NCI-H1105 (cell line): ENCODE measurements around the gene PSMF1.

Source experiments
- DNase-seq: peaks from one replicate; lab custom pipeline; 2025; lab: John Stamatoyannopoulos, UW

PSMF1 gene

GRCh38 chr20:1190847-1191246, 72.4 kb downstream of the PSMF1 start:
- no peak for DNase-seq

GRCh38 chr20:1191299-1191698, 72.9 kb downstream of the PSMF1 start:
- no peak for DNase-seq

DNA sequence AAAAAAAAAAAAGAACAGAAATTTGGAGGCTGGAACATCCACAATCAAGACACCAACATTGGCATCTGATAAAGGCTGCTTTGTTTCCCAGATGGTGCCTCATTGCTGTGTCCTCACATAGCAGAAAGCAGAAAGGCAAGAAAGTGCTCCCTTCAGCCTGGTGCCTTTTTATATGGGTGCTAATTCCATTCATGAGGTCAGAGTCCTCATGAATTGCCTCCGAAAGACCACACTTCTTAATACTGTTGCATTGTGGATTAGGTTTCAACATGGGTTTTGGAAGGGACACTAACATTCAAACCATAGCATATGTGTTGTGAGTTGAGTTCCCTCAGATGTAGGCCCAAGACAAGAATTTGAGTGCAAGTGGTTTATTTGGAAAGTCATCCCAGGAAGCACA, 76.8 kb downstream of the PSMF1 start:
- no peak for DNase-seq

- DNase-seq: no peak
These were observed 78.2 kb downstream of the PSMF1 start for GRCh38 chr20:1196634-1197033.

- no peak for DNase-seq
These were observed 79.4 kb downstream of the PSMF1 start for GRCh38 chr20:1197801-1198200.

DNA sequence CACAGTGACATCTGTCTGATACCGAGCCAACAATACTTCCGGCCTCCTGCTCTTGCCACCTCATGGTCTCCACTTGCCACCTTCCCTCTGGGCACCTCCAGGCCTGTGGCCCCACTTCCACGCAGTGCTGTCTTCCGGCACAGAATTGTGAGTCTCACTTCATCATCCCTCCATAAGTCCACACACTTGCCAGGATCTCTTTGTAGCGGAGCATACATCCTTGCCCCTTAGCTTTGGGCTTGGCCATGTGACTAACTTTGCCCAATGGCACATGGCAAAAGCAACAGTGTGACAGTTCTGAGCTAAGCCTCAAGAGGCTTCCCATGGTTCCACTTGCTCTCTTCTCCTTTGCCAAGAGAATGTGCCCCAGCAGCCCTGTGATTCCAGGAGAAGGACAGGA, 80.3 kb downstream of the PSMF1 start:
- no peak for DNase-seq

GRCh38 chr20:1199212-1199873, 80.9 kb downstream of the PSMF1 start:
- no peak for DNase-seq

DNA sequence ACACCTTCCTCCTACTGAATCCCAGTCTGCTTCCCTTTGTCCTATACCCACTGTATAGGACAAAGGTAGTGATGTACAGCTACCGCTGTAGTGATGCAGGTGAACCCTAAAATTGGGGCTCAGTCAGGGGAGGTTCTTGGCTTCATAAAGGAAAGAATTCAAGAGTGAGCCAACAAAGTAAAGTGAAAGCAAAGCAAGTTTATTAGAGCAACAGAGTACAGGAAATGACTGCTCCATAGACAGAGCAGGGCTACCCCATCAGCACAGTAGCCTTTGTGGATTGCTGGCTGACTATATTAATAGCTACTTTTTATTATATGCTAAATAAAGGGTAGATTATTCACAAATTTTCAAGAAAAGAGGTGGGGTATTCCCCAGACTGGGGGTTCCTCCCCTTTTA, 81.6 kb downstream of the PSMF1 start:
- no peak for DNase-seq

DNA sequence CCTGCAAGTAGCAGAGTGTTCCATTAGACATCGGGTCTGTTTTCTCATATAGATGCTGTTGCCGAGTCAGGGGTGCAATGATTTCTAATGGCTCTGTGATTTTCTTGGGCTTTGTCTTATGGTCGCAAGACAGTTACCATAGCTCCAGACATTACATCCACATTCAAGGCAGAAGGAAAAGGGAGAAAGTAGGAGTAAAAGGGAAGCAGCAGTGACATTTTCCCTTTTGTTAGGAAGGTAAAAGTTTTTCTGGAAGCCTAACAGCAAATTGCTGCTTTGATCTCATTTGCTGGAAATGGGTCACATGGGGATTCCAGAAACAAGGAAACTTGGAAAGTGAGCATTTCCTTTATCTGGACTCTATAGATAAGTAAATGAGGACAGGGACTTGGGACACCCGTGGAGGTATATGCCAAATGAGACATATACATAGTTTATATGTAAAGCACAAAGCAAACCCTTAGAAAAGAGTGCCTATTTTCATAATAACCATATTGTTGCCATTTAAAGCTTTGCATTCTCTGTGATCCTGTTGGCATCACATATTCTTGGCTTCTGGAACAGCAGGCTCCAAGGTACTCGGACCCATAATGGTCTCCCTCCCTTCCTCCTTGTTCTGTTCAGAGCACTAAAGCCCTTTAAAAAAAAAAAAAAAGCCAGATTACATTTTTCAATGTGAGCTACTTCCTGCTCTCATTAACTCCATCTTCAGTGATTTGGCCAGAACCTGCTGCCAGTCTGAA, 84.5 kb downstream of the PSMF1 start, which contains the start of gene C20orf202:
TSS of gene C20orf202 (plus strand) at position 693 of the 743 bp plus-strand sequence. CDS start 132 bp downstream, outside the sequence.
- no peak for DNase-seq

DNA sequence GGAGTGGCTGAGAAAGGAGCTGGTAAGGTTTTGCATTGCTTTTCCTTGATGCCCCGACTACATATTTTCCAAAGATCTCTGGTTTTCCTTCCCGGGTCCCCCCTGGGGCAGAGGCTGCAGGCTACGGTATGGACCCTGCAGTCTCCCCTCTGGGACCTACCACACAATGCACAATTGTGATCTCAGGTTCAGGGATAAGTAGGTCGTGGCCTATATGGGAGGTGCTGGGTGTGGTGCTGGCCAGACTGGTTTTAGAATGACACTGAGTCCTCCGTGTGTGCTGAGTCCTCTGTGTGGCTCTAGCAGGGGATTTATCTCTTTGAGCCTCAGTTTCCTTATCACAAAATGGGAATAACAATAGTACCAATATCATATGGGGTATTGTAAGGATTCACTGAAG, 85.2 kb downstream of the PSMF1 start:
- no peak for DNase-seq

DNA sequence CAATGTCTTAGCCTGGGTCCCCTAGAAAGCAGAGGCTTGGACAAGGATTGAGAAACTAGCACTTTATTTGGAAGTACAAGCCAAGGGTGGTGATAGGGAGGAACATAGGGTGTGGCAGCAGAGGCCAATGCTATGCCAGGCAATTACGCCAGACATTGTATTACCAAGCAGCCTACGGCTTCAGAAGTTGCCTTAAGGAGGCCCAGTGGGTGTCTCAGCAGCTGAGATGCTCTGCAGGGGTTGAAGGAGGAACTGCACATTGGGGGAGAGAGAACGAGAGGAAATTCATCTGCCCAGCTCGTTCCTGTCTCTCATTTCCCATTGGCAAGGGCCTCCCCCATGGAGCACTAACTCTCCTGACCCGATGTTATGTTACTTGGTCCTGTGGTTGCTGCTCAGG, 85.7 kb downstream of the PSMF1 start:
- no peak for DNase-seq

DNA sequence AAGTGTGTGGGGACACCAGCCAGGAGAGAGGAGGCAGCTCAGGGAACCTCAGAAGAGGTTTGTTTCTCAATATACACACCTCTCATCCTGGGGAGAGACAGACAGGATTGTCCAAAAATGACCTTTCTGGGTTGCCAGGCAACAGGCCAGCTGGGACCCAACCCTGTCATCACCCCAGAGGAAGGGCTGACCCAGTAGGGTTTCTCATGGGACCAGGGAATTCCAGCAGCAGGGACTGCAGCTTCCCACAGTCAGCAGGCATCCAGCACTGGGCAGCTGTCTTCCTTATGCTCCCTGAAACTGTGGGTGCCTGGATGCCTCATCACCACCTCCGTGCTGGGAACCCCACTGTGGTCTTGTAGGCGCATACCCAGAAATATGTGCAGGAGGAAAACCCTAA, 86.2 kb downstream of the PSMF1 start:
- no peak for DNase-seq

- no peak for DNase-seq
These were observed 87.4 kb downstream of the PSMF1 start for GRCh38 chr20:1205802-1206201.

GRCh38 chr20:1206366-1207148, 88.2 kb downstream of the PSMF1 start:
- no peak for DNase-seq

GRCh38 chr20:1207293-1207878, 89.0 kb downstream of the PSMF1 start:
- DNase-seq: no peak

DNA sequence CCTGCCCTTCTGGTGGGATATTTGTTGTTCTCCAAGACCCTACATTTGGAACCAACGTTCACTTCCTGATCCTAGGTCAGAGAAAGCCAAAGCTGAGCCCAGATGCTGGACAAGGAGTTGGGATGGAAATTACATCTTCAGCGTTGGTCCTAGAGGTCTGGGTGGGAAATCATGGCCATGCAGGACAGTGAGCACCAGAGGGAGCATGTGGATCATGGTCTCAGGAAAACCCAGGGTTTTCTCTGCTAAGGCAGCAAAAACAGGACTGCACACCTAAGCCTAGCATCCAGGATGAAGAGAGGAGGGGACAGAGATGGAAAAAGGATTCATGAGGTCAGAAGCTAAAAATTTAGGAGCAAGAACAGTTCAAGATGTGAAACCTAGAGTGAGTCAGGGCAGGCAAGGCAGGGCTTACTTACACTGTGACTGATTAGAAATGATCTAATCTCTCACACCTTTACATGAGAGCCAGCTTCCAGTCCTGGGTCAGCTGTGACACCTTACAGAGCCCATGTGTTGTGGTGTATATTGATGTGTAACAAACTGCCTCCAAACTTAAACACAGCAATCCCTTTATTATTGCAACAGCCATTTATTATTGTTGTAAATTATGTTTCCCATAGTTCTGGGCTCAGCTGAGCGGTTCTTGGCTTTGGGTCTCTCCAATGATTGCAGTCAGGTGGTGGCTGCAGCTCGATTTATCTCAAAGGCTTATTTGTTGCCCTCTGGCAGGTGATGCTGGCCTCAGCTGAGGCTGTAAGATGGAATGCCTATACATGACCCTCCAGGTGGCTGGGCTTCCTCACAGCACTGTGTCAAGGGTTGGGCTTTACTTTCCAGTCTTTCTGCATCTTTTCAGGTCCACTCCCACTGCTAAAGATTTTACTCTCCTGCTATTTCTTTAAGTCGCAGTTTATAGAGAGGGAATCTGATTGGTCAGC, 91.3 kb downstream of the PSMF1 start:
- DNase-seq: no peak

DNA sequence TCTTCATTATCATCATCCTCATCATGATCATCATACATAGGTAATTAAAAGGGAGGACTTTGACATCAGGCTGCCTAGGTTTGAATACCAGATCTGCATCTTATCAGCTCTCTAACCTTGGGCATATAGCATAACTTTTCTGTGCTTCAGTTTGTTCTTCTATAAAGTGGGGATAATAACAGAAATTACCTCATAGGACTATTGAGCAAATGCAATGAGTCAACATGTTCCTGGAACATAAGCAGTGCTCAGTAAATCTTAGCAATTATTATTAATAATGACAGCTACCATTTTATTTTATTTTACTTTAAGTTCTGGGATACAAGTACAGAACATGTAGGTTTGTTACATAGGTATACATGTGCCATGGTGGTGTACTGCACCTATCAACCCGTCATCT, 92.1 kb downstream of the PSMF1 start:
- no peak for DNase-seq

DNA sequence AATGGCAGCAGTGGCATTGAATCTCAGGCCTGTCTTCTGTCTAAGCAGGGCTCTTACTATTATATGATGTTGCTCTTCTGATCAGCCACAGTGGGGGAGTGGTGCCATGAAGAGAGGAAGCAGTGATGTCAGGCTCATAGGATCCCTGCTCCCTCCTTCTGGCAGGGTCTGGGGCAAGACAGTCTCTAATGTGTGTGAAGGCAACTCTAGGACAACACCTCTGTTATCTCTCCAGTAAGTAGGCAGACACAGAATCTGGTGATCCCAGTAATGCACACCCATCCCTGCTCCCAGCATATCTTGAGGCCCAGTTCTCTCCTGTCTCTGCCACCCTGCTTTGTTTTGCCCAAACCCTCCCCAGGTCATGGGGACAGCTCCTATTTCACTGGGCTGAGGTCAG, 93.6 kb downstream of the PSMF1 start:
- DNase-seq: no peak

GRCh38 chr20:1212607-1213396, 94.4 kb downstream of the PSMF1 start:
- peak; percentile 49 for DNase-seq

DNA sequence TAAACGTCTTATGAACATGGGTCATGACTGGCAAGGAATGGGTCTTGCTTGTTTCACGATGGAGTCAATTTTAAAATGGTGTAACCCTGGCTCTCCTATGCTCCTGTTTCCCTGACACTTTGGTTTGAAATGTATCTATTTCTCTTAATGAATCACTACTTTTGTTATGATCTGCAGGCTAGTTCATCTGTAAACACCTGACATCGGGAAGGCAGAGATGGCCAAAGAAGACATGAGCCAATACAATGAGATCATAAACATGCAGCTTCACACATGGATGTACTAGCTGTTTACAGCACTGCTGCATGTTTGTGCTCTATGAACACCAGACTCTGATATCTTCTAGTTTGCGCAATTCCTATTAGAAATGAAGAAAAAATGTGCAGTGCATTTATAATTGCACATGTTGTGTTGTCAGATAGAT, 96.4 kb downstream of the PSMF1 start:
- no peak for DNase-seq
